AG20443 (cell line): ENCODE data around the gene B3GALT6.

Source experiments
- DNase-seq: peaks from one replicate; pipeline ENCODE4 v3.0.0; 2012; ENCODE audit warnings: low spot score, mixed read lengths

Gene B3GALT6

GRCh38 chr1:1216770-1217620 lies 15.0 kb upstream of the B3GALT6 start:
- DNase-seq: no peak

DNA sequence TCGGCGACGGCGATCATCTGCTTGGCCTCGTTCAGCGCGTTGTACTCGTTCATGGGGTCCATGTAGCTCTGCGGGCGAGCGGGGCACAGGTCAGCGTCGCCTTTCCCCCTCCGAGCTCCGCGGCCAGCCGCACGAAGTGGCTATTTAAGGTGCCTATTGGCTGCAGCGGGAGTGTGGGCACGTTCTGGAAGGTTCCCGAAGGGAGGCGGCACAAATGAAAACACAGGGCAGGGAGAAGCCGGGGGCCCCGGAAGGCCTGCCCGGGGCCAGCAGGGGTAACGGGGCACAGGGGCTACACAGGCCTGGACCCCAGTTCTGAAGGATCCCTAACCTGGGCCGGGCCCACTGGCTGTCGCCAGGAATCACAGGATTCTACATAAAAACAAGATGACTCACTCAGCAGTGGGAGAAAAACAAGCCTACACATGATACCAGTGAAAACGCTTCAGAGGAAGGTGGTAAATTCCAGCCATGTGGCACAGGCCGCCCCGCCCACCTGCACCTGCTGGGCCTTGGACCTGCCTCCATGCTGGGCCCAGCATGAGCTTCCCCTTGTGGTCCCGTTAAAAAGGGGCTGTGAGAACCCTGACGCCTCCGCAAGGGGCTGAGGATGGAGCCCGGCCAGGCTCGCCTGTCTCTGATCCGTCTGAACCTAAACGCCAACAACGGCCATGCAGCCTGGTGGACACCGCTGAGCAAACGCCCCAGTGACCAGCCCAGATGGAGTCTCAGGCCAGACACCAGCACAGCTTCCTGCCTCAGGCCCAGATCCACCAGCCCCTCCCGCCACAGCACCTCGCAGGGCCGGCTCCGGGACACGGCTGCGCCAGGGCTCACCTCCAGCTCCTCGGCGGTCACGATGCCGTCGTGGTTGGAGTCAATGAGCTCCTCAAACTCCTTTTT lies 14.2 kb upstream of the B3GALT6 start:
- no peak for DNase-seq

DNA sequence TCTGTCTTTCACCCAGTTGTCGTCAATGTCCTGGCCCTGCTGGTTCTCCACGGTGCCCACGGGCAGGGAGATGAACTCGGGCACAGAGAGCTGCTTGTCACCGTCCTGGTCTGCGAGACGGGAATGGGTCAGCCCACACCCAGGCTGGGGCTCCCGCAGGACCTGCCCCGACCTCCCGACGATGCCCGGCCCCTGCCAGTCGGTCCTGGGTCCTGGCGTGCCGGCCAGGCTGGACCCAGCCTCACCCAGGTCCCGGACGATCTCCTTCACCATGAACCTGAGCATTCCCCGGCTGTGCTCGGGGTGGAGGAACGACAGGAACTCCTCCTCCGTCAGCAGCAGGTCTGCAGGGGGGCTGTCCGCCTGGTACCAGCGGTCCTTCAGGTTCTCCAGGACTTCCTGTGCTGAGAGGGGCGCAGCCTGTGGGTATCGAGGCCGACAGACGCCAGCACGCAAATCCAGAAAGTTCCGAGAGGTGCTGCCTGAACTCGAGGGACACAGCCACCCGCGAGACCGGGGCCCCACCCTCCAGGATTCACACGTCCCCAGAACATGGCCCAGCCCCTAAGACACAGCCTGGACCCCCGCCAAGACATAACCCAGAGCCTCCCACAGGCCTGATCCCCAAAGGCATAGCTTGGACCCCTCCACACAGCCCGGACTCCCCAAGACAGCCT lies 13.4 kb upstream of the B3GALT6 start:
- no peak for DNase-seq

- DNase-seq: no peak
These were observed 12.7 kb upstream of the B3GALT6 start for GRCh38 chr1:1219341-1219740.

DNA sequence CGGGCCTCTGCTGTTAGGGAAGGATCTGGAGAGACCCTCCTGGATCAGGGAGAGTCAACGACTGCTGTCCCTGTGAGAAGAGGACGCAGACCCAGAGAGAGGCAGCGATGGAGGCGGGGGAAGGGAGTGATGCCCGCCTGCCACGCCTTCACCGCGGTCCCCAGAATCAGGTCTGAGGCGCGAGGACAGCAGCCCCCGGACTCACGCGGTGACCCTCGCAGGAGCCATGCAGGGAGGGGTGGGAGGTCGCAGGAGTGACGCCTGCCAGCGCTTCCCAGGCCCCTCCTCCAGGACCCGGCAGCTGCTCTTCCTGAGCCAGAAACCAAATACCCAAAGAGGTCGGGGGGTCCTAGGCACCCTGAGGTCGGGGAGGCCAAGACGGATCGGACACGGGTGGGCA lies 11.8 kb upstream of the B3GALT6 start:
- no peak for DNase-seq

GRCh38 chr1:1221887-1222574 lies 10.0 kb upstream of the B3GALT6 start:
- DNase-seq: no peak

GRCh38 chr1:1222575-1223225 lies 9.3 kb upstream of the B3GALT6 start:
- DNase-seq: no peak

- DNase-seq: no peak
These were observed 8.7 kb upstream of the B3GALT6 start for GRCh38 chr1:1223321-1223720.

- DNase-seq: no peak
These were observed 8.1 kb upstream of the B3GALT6 start for GRCh38 chr1:1223891-1224290.

GRCh38 chr1:1225238-1225845 lies 6.7 kb upstream of the B3GALT6 start:
- no peak for DNase-seq

GRCh38 chr1:1225913-1226312 lies 6.1 kb upstream of the B3GALT6 start:
- DNase-seq: no peak

- DNase-seq: no peak
These were observed 5.3 kb upstream of the B3GALT6 start for GRCh38 chr1:1226566-1227362.

DNA sequence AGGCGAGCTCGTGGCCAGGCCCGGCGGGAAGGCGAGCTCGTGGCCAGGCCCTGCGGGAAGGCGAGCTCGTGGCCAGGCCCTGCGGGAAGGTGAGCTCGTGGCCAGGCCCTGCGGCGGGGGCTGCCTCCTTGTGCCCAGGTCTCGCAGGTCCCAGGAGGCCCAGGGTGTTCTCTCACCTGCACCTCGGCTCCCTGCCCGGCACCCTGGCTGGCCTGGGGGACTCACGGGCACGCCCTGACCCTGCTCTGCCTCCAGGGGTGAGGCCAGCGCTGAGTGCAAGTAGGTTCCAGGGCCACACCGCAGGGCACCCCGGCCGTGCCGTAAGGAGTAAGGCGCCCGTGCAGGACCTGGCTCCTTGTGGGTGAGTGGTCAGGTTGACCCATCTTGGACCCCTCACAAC lies 4.7 kb upstream of the B3GALT6 start:
- DNase-seq: no peak

- no peak for DNase-seq
These were observed 3.9 kb upstream of the B3GALT6 start for GRCh38 chr1:1228187-1228586.

DNA sequence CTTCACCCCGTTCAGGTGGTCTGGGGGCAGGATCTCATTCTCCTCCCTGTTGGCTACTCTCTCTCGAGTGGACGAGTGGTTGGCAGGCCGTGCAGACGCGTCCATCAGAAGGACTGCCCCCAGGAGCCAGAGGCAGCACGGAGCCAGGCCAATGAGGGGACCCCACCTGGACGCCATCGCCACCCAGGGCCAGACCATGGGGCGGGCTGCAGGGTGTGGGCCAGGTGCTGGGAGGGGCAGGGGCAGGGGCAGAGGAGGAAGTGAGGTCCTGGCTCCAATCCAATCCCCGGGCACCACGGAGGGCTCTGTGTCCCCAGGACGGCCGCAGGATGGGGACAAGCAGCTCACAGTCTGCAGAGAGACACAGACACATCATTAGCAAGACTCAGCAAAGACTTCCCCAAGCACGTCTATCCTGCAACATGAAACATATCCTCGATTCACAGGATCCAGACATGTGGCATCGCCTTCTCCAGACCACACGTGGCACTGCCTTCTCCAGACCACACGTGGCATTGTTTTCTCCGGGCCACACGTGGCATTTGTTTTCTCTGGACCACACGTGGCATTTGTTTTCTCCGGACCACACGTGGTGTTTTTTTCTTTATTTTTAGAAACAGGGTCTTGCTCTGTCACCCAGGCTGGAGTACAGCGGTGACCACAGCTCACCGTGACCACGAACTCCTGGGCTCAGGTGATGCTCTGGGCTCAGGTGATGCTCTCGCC lies 3.3 kb upstream of the B3GALT6 start:
- no peak for DNase-seq

DNA sequence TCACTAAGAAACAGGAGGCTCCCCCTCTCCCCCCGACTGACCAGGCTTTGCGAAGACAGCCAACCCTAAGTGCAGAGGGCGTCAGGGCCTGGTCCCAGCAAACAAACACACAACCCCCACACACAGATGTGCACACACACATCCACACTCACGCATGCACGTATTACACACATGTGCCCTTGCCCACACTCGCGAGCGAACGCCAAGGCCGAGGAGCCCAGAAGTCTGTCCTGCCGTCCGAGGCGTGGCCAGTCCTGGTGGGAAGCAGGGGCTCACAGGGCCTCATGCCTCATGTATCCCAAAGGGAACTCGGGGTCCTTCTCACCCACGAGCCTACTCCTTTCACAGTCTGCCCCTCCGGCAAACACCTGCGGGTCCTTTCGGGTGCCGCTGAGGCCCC lies 2.3 kb upstream of the B3GALT6 start:
- DNase-seq: no peak

DNA sequence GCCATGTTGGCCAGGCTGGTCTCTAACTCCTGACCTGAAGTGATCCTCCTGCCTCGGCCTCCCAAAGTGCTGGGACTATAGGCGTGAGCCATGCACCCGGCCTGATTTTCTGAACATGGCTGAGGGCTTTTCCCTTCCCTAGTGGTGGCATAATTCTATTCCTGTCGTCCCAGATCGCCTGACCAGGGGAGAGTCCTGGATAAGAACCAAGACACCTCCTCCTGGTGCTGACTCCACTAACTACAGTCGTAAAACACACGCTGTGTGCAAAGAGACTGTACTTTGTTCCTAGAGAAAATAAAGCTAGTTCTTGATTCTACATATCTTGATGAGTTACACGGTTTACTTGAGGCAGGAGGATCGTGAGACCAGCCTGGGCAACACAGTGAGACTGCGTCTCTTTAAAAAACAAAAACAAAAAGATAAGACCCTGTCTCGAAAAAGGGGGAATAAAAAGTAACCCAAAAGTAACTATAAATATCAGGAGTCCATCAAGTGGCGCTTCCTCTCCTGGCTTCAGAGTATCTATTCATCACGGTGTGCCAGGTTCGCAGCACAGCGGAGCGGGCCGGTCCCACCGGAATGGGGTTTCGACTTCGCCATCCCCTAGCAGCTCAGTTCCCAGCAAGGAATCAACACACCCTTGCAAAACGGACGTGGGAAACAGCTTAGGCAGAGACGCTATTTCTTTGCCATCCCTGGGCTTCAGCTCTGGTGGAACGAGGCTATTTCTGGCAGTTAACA lies 1.2 kb upstream of the B3GALT6 start:
- DNase-seq: peak; percentile 79

- DNase-seq: peak; percentile 100
These were observed 433 bp upstream of the B3GALT6 start, which contains the start of gene SDF4 for GRCh38 chr1:1231400-1232207. SDF4 (minus strand) TSS chr1:1232001; CDS start chr1:1228772, 3,229 bp downstream.
